H1 (cell line): ENCODE data around the gene ECSIT. TPM values are rescaled to one million over a fixed set of nuclear protein-coding genes. Genes with fewer than 3 reads are reported as not detected.

Source experiments
- ASH2L ChIP-seq: fragments of 200-600, 300-600 bp; sonication (generic); IDR thresholded peaks from one replicate; pipeline ENCODE4 v1.7.1; 2017; ENCODE audit warnings: low read length
- CEBPB ChIP-seq: IDR thresholded peaks from 2 replicates; pipeline ENCODE4 v1.6.1; 2012; ENCODE audit warnings: low read depth, low read length
- EGR1 ChIP-seq: IDR thresholded peaks from 2 replicates; pipeline ENCODE4 v1.6.1; 2011; ENCODE audit warnings: low read depth, low read length, borderline replicate concordance
- GABPA ChIP-seq: IDR thresholded peaks from 2 replicates; pipeline ENCODE4 v1.6.1; 2011; ENCODE audit warnings: mild to moderate bottlenecking, low read length, moderate library complexity, borderline replicate concordance; ENCODE audit not compliant: insufficient read depth
- HDAC2 ChIP-seq, 2 experiments: fragments of 300-600 bp in 1 of 2; sonication (generic) in 1 of 2; IDR thresholded peaks; 2 replicates each; pipeline ENCODE4 v1.6.1; 2011 to 2012; ENCODE audit warnings: low read depth in 2 of 2, low read length in 2 of 2, mild to moderate bottlenecking in 2 of 2, moderate library complexity in 2 of 2, borderline replicate concordance in 1 of 2, inconsistent platforms in 1 of 2
- KDM1A ChIP-seq: fragments of 200-600, 300-600 bp; sonication (generic); IDR thresholded peaks from 2 replicates; pipeline ENCODE4 v1.7.1; 2016; ENCODE audit warnings: mild to moderate bottlenecking, low read length, borderline replicate concordance
- KDM4A ChIP-seq: IDR thresholded peaks from one replicate; pipeline ENCODE4 v1.7.1; 2012; ENCODE audit warnings: low read depth, mild to moderate bottlenecking, moderate library complexity, low read length, inconsistent platforms; ENCODE audit not compliant: severe bottlenecking
- POLR2AphosphoS5 ChIP-seq: IDR thresholded peaks from 2 replicates; pipeline ENCODE4 v1.6.1; 2011; ENCODE audit warnings: low read depth, low read length
- POU5F1 ChIP-seq: IDR thresholded peaks from 2 replicates; pipeline ENCODE4 v1.6.1; 2011; ENCODE audit warnings: low read depth, mild to moderate bottlenecking, low read length, moderate library complexity
- SAP30 ChIP-seq: fragments of 300-600 bp; sonication (generic); IDR thresholded peaks from 2 replicates; pipeline ENCODE4 v1.7.1; 2012; ENCODE audit warnings: low read length, moderate library complexity, mild to moderate bottlenecking, inconsistent platforms; ENCODE audit not compliant: insufficient read depth, insufficient replicate concordance
- TAF1 ChIP-seq: IDR thresholded peaks from 2 replicates; pipeline ENCODE4 v1.6.1; 2011; ENCODE audit warnings: mild to moderate bottlenecking, low read depth, low read length
- polyA plus RNA-seq, 7 experiments: library from polyadenylated mRNA; depleted of rRNA in 3 of 7; stranded (reverse) in 5 of 7; unstranded in 2 of 7; fragments of >200 nt in 5 of 7; fragments of 200-250 nt in 2 of 7; gene quantifications; 1 replicate in 5 of 7; 2 replicates in 1 of 7; 4 replicates in 1 of 7; pipeline versions ENCODE4 v1.2.1 to v1.2.3, GENCODE V29; 2011 to 2013; ENCODE audit warnings: missing spikeins in 2 of 7, mixed read lengths in 2 of 7
- total RNA-seq: library from RNA; stranded (reverse); fragmentation: NEBNext Ultra II Directional; extraction: Animal tissue kit (Norgen Biotek cat#: 25700); gene quantifications from 2 replicates; pipeline ENCODE4 v1.2.1, GENCODE V29; 2021
- TF ChIP-seq, protein P1 (sequence below): IDR thresholded peaks from 2 replicates; pipeline ENCODE4 v1.6.1; 2012; ENCODE audit warnings: inconsistent platforms
- TF ChIP-seq, protein P2 (sequence below): IDR thresholded peaks from 2 replicates; pipeline ENCODE4 v1.6.1; 2011; ENCODE audit warnings: low read depth, mild to moderate bottlenecking, low read length; ENCODE audit not compliant: insufficient read depth

ECSIT gene
- total and polyA plus RNA-seq, 2 of the 8 experiments (the other 6 are each of a cell fraction or from before 2014, with no cell fraction given): 55.7 to 74.1 TPM

DNA sequence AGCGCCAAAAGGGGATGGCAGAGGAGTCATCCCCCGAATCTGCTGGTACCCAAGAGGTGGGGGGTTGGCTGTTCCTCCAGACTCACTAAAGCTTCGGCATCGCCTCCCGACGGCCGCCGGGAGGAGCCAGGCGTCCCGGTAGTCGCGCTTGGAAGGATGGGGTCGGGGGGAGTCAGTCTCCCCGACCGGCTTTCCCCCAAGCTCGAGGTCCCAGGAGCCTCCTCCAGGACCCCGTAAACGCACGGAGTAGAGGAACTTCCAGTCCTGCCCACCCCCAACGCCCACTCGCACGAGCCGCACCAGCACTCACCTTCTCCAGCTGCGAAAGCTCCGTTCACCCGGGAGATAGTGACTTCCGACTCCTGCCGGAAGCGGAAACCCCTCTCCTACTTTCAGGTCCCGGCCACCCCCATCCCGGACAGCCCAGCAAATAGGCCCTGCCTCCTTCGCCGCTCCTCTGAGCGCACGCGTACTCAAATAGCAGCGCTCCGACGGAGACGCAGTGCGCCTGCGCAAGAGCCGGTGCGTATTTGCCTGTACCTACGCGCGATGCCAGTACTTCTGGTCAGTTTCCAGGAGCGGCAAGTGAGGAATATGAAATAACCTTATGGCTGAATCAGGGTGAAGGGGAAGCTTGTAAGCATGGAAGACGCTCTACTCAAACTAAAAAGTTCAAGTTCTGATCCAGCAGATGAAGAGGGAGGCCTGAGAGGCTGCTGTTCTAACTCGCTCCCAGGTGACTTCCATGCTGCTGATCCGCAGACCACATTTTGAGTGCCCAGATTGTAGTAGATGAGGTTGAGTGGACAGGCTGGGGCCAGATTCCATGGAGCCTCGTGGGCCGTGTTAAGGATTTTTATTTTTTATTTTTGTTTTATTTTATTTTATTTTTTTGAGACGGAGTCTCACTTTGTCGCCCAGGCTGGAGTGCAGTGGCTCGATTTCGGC is 30.2 kb upstream of the ECSIT start, which contains the start of gene ELOF1 (continued):
- TF ChIP-seq, protein P1, sequence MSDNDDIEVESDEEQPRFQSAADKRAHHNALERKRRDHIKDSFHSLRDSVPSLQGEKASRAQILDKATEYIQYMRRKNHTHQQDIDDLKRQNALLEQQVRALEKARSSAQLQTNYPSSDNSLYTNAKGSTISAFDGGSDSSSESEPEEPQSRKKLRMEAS: peak; percentile 27; the same call in 1 of the 2 replicates
- TF ChIP-seq SAP30 (peak; percentile 45), GABPA (peak; percentile 92), CEBPB (no peak), POLR2AphosphoS5 (peak; percentile 69; the same call in 1 of the 2 replicates), KDM4A (peak; percentile 76), TAF1 (peak; percentile 68), EGR1 (no peak), ASH2L (peak; percentile 98), HDAC2 (IDR thresholded peaks at IDR 0.05; ENCODE audit: borderline replicate concordance in 1 of 2, low read depth in 2 of 2, low read length in 2 of 2) (peak in 1 of 2 experiments; percentile 49; a peak in 1 of 4 replicates), KDM1A (no peak), POU5F1 (no peak)
- TF ChIP-seq, protein P2, sequence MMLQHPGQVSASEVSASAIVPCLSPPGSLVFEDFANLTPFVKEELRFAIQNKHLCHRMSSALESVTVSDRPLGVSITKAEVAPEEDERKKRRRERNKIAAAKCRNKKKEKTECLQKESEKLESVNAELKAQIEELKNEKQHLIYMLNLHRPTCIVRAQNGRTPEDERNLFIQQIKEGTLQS: no peak
